HepG2 (cell line): ENCODE data around the gene SERPINF2.

Experiments
- ARNT2 ChIP-seq: sonication (generic); formaldehyde crosslinking; IDR thresholded peaks from 2 replicates; pipeline ENCODE4 v1.8.0; 2022; ENCODE audit warnings: mild to moderate bottlenecking, low read depth, missing genetic modification reagents, moderate library complexity
- CTCF ChIP-seq: sonication (generic); formaldehyde crosslinking; IDR thresholded peaks from 2 replicates; pipeline ENCODE4 v1.5.0; 2020; ENCODE audit warnings: mild to moderate bottlenecking, missing genetic modification reagents, moderate library complexity
- EP300 ChIP-seq, 3 experiments: sonication (generic) in 1 of 3; formaldehyde crosslinking in 1 of 3; IDR thresholded peaks; 2 replicates each; pipeline versions ENCODE4 v1.5.1 to v1.6.1; 2011 to 2020; ENCODE audit warnings: low read depth in 2 of 3, low read length in 2 of 3, borderline replicate concordance in 1 of 3, improper control_type of control experiment in 1 of 3, mild to moderate bottlenecking in 1 of 3, missing genetic modification reagents in 1 of 3, moderate library complexity in 1 of 3
- HDAC6 ChIP-seq: fragments of 200-600 bp; sonication (generic); IDR thresholded peaks from 2 replicates; pipeline ENCODE4 v1.7.0; 2017; ENCODE audit warnings: mild to moderate bottlenecking, antibody characterized with exemption, low read length, low read depth
- HMGXB4 ChIP-seq, 2 experiments: sonication (generic) in 1 of 2; formaldehyde crosslinking in 1 of 2; IDR thresholded peaks; 2 replicates each; pipeline versions ENCODE4 v1.4.0 to v1.6.1; 2018 to 2020; ENCODE audit warnings: missing genetic modification reagents in 2 of 2, borderline replicate concordance in 1 of 2, low read depth in 1 of 2, mild to moderate bottlenecking in 1 of 2, missing biosample characterization in 1 of 2
- JUNB ChIP-seq: sonication (generic); formaldehyde crosslinking; IDR thresholded peaks from 2 replicates; pipeline ENCODE4 v1.8.0; 2022; ENCODE audit warnings: missing genetic modification reagents, mild to moderate bottlenecking, borderline replicate concordance
- MAZ ChIP-seq, 2 experiments: sonication (generic) in 1 of 2; formaldehyde crosslinking in 1 of 2; IDR thresholded peaks; 2 replicates each; pipeline versions ENCODE4 v1.5.0 to v1.6.1; 2012 to 2020; ENCODE audit warnings: low read depth in 2 of 2, mild to moderate bottlenecking in 2 of 2, borderline replicate concordance in 1 of 2, improper control_type of control experiment in 1 of 2, low read length in 1 of 2, missing genetic modification reagents in 1 of 2, moderate library complexity in 1 of 2
- MZF1 ChIP-seq: sonication (generic); formaldehyde crosslinking; IDR thresholded peaks from 2 replicates; pipeline ENCODE4 v1.8.1; 2023; ENCODE audit warnings: mild to moderate bottlenecking, missing genetic modification reagents, borderline replicate concordance
- TAF1 ChIP-seq: sonication (generic); formaldehyde crosslinking; IDR thresholded peaks from 2 replicates; pipeline ENCODE4 v1.4.0; 2020; ENCODE audit warnings: missing genetic modification reagents
- ZFP36L1 ChIP-seq: sonication (generic); formaldehyde crosslinking; IDR thresholded peaks from 2 replicates; pipeline ENCODE4 v1.8.0; 2022; ENCODE audit warnings: mild to moderate bottlenecking, missing genetic modification reagents, moderate library complexity
- ZNF598 ChIP-seq: sonication (generic); formaldehyde crosslinking; IDR thresholded peaks from 2 replicates; pipeline ENCODE4 v1.5.1; 2020; ENCODE audit warnings: mild to moderate bottlenecking, missing genetic modification reagents, borderline replicate concordance

- TF ChIP-seq MAZ (IDR thresholded peaks at IDR 0.05; ENCODE audit: borderline replicate concordance, low read depth, low read length) (no peak), MAZ (CRISPR knock-in tag; IDR thresholded peaks at IDR 0.05; ENCODE audit: low read depth) (no peak), CTCF (CRISPR knock-in tag) (no peak), EP300 (IDR thresholded peaks at IDR 0.05; ENCODE audit: low read depth in 2 of 2, low read length in 2 of 2) (no peak), EP300 (CRISPR knock-in tag; IDR thresholded peaks at IDR 0.05; ENCODE audit: borderline replicate concordance) (no peak), TAF1 (no peak), MZF1 (CRISPR knock-in tag) (no peak), ZFP36L1 (CRISPR knock-in tag) (no peak), ARNT2 (no peak), HDAC6 (no peak), ZNF598 (CRISPR knock-in tag) (no peak), JUNB (CRISPR knock-in tag) (no peak), HMGXB4 (CRISPR knock-in tag; IDR thresholded peaks at IDR 0.05; ENCODE audit: borderline replicate concordance in 1 of 2, low read depth in 1 of 2) (no peak)
These were observed 2.9 kb downstream of the SERPINF2 start for GRCh38 chr17:1745513-1746020.
